ENCODE data around the gene WNT5A. TPM values are rescaled to one million over a fixed set of nuclear protein-coding genes. Genes with fewer than 3 reads are reported as not detected.
"Not testable (repeated sequence)": the region's sequence is repeated elsewhere in the genome, so short reads cannot be mapped to it uniquely, and the experiment has no call there.

Gene WNT5A
- total RNA-seq, 2 donors from 2014 or later = 2.8 to 8.0 TPM

DNA sequence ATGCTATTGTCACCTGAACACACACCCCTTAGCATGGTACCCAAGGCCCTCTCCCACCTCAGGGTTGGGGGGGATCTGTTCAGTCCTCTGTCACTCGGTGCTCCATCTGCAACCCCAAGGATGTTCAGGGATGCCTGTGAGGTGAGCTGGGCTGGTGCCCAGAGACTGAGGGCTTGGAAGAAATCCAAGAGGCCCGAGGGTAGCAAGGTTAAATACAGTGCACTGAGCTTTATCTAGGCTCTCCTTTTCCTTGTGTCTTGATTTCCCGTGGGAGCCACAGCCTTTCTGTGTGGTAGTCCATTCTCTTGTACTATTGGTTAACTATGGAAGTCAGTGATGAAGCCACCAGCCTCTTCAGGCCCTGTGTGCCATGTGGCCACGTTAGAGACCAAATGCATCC, 18.7 kb upstream of the WNT5A start:
- DNase-seq (ENCODE audit: low spot score) = no peak

GRCh38 chr3:55505102-55505501, 18.0 kb upstream of the WNT5A start:
- H3K4me3 ChIP-seq; DNase-seq (ENCODE audit: low spot score): not testable (repeated sequence)
- TF ChIP-seq, protein P1, sequence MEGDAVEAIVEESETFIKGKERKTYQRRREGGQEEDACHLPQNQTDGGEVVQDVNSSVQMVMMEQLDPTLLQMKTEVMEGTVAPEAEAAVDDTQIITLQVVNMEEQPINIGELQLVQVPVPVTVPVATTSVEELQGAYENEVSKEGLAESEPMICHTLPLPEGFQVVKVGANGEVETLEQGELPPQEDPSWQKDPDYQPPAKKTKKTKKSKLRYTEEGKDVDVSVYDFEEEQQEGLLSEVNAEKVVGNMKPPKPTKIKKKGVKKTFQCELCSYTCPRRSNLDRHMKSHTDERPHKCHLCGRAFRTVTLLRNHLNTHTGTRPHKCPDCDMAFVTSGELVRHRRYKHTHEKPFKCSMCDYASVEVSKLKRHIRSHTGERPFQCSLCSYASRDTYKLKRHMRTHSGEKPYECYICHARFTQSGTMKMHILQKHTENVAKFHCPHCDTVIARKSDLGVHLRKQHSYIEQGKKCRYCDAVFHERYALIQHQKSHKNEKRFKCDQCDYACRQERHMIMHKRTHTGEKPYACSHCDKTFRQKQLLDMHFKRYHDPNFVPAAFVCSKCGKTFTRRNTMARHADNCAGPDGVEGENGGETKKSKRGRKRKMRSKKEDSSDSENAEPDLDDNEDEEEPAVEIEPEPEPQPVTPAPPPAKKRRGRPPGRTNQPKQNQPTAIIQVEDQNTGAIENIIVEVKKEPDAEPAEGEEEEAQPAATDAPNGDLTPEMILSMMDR (IDR thresholded peaks at IDR 0.05) = peak; percentile 17 to 52

More for the DNA sequence above, 18.7 kb upstream of the WNT5A start:
- no peaks in the 10 kb centered on the region for H3K27me3 ChIP-seq
- H3K4me1 ChIP-seq = no peaks in the 10 kb centered on the region
- TF ChIP-seq, protein P1 (IDR thresholded peaks at IDR 0.05) = no peak
- no peaks in the 10 kb centered on the region for H3K36me3 ChIP-seq
- no peak overlapping the region for H3K4me3 ChIP-seq
- H3K27ac ChIP-seq = no peak overlapping the region
- no peaks in the 10 kb centered on the region for H3K9me3 ChIP-seq

DNA sequence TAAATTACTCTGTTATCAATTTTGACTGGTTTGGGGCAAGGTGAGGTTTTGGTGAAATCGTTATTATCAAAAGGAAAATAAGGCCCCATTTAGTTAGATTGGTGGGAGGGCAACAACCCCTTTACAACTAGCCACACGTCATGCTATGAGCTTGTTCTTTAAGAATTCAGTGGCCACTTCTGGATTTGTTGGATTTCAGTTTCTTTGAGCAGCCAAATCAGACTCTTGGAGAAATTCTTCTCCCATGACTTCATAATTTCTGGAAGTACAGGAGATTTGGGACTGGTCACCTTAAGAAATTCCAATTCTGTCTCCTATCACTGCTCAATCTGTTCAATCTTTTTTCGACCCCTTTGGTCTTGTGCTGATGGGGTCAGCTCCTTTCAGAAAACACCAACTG, 14.8 kb upstream of the WNT5A start:
- Histone ChIP-seq H3K27ac (no peak overlapping the region), H3K27me3 (no peaks in the 10 kb centered on the region), H3K36me3 (no peaks in the 10 kb centered on the region), H3K4me3 (no peak overlapping the region), H3K4me1 (no peaks in the 10 kb centered on the region), H3K9me3 (no peaks in the 10 kb centered on the region)
- no peak for DNase-seq (ENCODE audit: low spot score)
- TF ChIP-seq, protein P1 (IDR thresholded peaks at IDR 0.05) = no peak

More at GRCh38 chr3:55505102-55505501, 18.0 kb upstream of the WNT5A start:
- H3K4me1 ChIP-seq, H3K27me3 ChIP-seq, H3K36me3 ChIP-seq, H3K27ac ChIP-seq, H3K9me3 ChIP-seq: not testable (repeated sequence)

DNA sequence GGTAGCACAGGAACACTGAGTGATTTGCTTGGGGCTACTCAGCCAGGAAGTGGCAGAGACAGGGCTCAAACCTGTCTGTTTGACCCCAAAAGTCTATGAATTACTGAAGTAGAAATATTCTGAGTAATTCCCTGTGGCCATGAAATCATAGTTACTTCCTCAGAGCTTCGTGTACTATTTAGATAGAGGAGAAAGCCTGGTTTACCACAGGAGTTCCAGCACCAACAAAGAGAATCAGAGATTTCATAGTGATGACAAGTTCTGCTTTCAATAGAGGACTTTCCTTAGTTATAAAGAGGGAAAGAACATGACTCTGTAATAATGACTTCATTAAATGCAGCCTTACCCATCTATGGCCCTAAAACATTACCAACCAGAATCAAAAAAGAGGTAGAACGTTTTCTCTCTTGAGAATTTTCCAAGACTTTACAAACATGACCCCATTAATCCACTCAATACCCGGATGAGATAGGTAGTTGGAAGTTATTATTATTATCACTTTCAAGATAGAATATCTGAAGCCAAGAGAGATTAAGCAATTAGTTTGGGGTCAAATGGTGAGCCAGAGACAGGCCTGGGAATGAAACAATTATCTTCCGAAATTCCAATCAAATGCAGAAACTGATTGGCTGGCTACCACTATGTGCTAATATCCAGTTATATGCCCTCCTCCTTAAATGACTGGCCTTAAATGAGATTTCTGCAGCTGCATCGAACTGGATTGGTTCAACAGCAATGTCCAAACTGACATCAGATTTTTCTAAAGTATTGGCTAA, 13.6 kb upstream of the WNT5A start:
- no peak overlapping the region for H3K4me3 ChIP-seq
- DNase-seq (ENCODE audit: low spot score) = no peak
- no peaks in the 10 kb centered on the region for H3K36me3 ChIP-seq
- no peaks in the 10 kb centered on the region for H3K4me1 ChIP-seq
- H3K27me3 ChIP-seq = no peaks in the 10 kb centered on the region
- H3K27ac ChIP-seq = no peak overlapping the region
- TF ChIP-seq, protein P1 (IDR thresholded peaks at IDR 0.05) = no peak
- H3K9me3 ChIP-seq = no peaks in the 10 kb centered on the region

- no peak for DNase-seq (ENCODE audit: low spot score)
- TF ChIP-seq, protein P1 (IDR thresholded peaks at IDR 0.05) = no peak
- H3K36me3 ChIP-seq = no peaks in the 10 kb centered on the region
Measured at GRCh38 chr3:55498520-55498919, 11.4 kb upstream of the WNT5A start.

GRCh38 chr3:55497250-55497649, 10.1 kb upstream of the WNT5A start:
- Histone ChIP-seq H3K4me1 (no peaks in the 10 kb centered on the region), H3K27me3 (no peaks in the 10 kb centered on the region), H3K9me3 (no peaks in the 10 kb centered on the region), H3K27ac (no peak overlapping the region), H3K4me3 (no peak overlapping the region), H3K36me3 (no peaks in the 10 kb centered on the region)
- DNase-seq (ENCODE audit: low spot score) = no peak
- TF ChIP-seq, protein P1 (IDR thresholded peaks at IDR 0.05) = no peak

More at GRCh38 chr3:55498520-55498919, 11.4 kb upstream of the WNT5A start:
- Histone ChIP-seq H3K27me3 (no peaks in the 10 kb centered on the region), H3K27ac (no peak overlapping the region), H3K9me3 (no peaks in the 10 kb centered on the region), H3K4me1 (no peaks in the 10 kb centered on the region), H3K4me3 (no peak overlapping the region)
